ENCODE data around the gene EIF2AK3. TPM values are rescaled to one million over a fixed set of nuclear protein-coding genes. Genes with fewer than 3 reads are reported as not detected.

EIF2AK3 gene
- polyA plus RNA-seq, 3 donors = 2.0 to 6.6 (median 2.3) TPM

DNA sequence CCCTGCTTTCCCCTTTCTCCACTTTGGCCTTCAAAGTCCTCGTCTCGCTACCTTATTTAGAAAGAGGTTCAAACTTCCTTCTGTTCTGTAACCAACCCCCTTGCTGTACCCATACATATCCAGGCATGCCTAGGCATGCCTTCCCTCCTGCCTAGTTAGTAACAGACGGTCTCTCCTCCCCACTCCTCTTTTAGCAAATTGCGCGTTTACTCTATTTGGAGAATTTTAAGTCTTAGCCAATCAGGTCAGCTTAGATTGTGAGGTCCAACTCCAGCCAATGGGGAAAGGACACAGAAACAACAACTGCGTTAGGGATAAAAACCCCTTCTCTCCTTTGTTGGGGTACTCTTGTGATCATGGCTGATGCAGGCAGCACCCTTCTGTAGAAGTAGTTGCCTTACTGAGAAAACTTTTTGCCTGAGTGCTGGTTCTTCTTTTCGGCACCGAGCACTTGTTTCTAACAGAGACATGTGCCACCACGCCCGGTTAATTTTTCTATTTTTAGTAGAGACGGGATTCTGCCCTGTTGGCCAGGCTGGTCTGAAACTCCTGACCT, 88.8 kb downstream of the EIF2AK3 start:
- no peak for DNase-seq
- Histone ChIP-seq H3K79me2 (ENCODE audit: insufficient read depth, low read length) (no peaks in the 10 kb centered on the region), H3K4me2 (replicated peaks; ENCODE audit: extremely low read depth, low read length, poor library complexity, severe bottlenecking) (no peak overlapping the region), H3K36me3 (replicated peaks in 1 of 2; ENCODE audit: control insufficient read depth in 1 of 2, insufficient read depth in 2 of 2, low read length in 2 of 2) (no peaks in the 10 kb centered on the region), H3K27me3 (ENCODE audit: control insufficient read depth in 2 of 2, insufficient read depth in 2 of 2, low read length in 2 of 2) (no peaks in the 10 kb centered on the region), H3K9me3 (replicated peaks in 1 of 2; ENCODE audit: control insufficient read depth in 1 of 2, insufficient read depth in 1 of 2, low read length in 2 of 2) (no peaks in the 10 kb centered on the region), H3K9ac (ENCODE audit: insufficient read depth, low read length, poor library complexity, severe bottlenecking) (no peak overlapping the region), H3K4me1 (ENCODE audit: control insufficient read depth in 1 of 2, insufficient read depth in 2 of 2, low read length in 2 of 2) (no peaks in the 10 kb centered on the region), H2AFZ (ENCODE audit: insufficient read depth, low read depth, low read length, poor library complexity, severe bottlenecking) (no peak overlapping the region), H3K27ac (ENCODE audit: low read depth in 1 of 2, low read length in 2 of 2) (no peak overlapping the region), H3K4me3 (replicated peaks in 1 of 3; ENCODE audit: low read depth in 2 of 3, low read length in 3 of 3) (no peak overlapping the region), H4K20me1 (ENCODE audit: insufficient read depth, low read length) (no peaks in the 10 kb centered on the region)
- H3K36me3 Mint-ChIP-seq = no peaks in the 10 kb centered on the region
- no peaks in the 10 kb centered on the region for H3K4me1 Mint-ChIP-seq
- no peak overlapping the region for H3K27ac Mint-ChIP-seq
- no peak overlapping the region for H3K4me3 Mint-ChIP-seq
- no peak for TF ChIP-seq CTCF (IDR thresholded peaks at IDR 0.05)
- H3K27me3 Mint-ChIP-seq (ENCODE audit: low read depth in 3 of 3) = peaks cover 5 to 8% (median 6%) of the 10 kb centered on the region in 3 donors
- intact Hi-C loops (cut with micrococcal nuclease) = no loop called here
- 93% methylated on average over 5 of the region's 11 CpGs for WGBS (ENCODE audit: insufficient coverage)
- H3K9me3 Mint-ChIP-seq = peaks cover 0 to 12% (median 7%) of the 10 kb centered on the region in 7 donors

GRCh38 chr2:88537640-88538039, 89.6 kb downstream of the EIF2AK3 start:
- no peak overlapping the region for H3K9ac ChIP-seq (ENCODE audit: insufficient read depth, low read length, poor library complexity, severe bottlenecking)
- no peaks in the 10 kb centered on the region for H3K4me1 Mint-ChIP-seq
- 53% methylated on average over 5 of the region's 6 CpGs for WGBS (ENCODE audit: insufficient coverage)

More at GRCh38 chr2:88537640-88538039, 89.6 kb downstream of the EIF2AK3 start:
- Mint-ChIP-seq H3K36me3 (no peaks in the 10 kb centered on the region), H3K27me3 (ENCODE audit: low read depth in 3 of 3) (peaks cover 5 to 8% (median 6%) of the 10 kb centered on the region in 3 donors), H3K4me3 (no peak overlapping the region), H3K9me3 (peaks cover 0 to 12% (median 7%) of the 10 kb centered on the region in 7 donors), H3K27ac (no peak overlapping the region)
- Histone ChIP-seq H3K27ac (ENCODE audit: low read depth in 1 of 2, low read length in 2 of 2) (no peak overlapping the region), H3K4me3 (replicated peaks in 1 of 3; ENCODE audit: low read depth in 2 of 3, low read length in 3 of 3) (no peak overlapping the region), H3K4me1 (ENCODE audit: control insufficient read depth in 1 of 2, insufficient read depth in 2 of 2, low read length in 2 of 2) (no peaks in the 10 kb centered on the region), H2AFZ (ENCODE audit: insufficient read depth, low read depth, low read length, poor library complexity, severe bottlenecking) (no peak overlapping the region), H3K36me3 (replicated peaks in 1 of 2; ENCODE audit: control insufficient read depth in 1 of 2, insufficient read depth in 2 of 2, low read length in 2 of 2) (no peaks in the 10 kb centered on the region), H3K27me3 (ENCODE audit: control insufficient read depth in 2 of 2, insufficient read depth in 2 of 2, low read length in 2 of 2) (no peaks in the 10 kb centered on the region), H3K4me2 (replicated peaks; ENCODE audit: extremely low read depth, low read length, poor library complexity, severe bottlenecking) (no peak overlapping the region), H4K20me1 (ENCODE audit: insufficient read depth, low read length) (no peaks in the 10 kb centered on the region), H3K9me3 (replicated peaks in 1 of 2; ENCODE audit: control insufficient read depth in 1 of 2, insufficient read depth in 1 of 2, low read length in 2 of 2) (no peaks in the 10 kb centered on the region), H3K79me2 (ENCODE audit: insufficient read depth, low read length) (no peaks in the 10 kb centered on the region)
- TF ChIP-seq CTCF (IDR thresholded peaks at IDR 0.05) = no peak
- DNase-seq = no peak
- intact Hi-C loops (cut with micrococcal nuclease) = no loop called here

Data from CD14-positive monocyte (primary cell).